CMK (cell line): ENCODE data around the gene OR52B2.

ENCODE experiments used
- DNase-seq: peaks from one replicate; pipeline ENCODE4 v3.0.0-alpha.2; 2010; ENCODE audit warnings: low read depth

Gene OR52B2

DNA sequence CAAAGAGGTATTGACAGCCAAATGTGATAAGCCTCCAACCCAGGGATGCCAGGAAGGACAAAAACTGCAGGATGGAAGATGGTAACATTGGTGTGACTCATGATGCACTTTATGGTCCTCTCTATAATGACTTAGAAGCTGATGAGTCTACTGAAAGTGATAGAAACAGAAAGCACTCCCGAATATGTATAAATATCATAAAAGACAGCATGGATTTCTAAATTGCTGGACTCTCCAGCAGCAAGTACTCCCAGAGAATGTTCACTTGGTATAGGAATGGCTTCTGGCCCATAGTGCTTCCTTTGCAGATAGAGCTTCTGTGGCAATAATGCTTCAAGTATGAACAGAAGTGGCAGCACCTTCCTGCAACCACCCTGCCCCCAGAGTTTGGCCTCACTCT is at the start of gene OR52B2:
TSS of gene OR52B2 (minus strand) at position 101 of the 400 bp plus-strand sequence. CDS start at position 101, 0 bp downstream.
- no peak for DNase-seq

GRCh38 chr11:6219359-6219758 is 49.2 kb upstream of the OR52B2 start:
- no peak for DNase-seq

DNA sequence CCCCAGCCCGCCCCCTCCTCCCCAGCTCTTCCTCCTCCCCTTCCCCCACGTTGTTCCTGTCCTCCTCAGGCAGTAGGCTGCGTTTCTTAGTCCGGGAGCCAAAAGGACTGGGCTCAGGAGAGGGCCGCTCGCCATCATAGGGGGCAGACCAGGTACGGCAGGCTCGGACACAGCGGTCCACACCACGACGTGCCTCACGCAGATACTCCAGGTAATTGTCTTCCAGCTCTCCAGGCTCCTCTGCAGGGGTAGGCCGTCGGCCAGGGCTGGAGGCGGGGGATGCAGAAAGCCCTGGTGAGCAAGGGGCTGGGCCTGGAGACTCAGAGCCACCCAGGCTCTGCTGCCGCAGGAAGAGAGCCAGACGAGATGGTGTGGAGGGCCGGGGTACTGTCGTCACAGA is 47.6 kb upstream of the OR52B2 start:
- no peak for DNase-seq

DNA sequence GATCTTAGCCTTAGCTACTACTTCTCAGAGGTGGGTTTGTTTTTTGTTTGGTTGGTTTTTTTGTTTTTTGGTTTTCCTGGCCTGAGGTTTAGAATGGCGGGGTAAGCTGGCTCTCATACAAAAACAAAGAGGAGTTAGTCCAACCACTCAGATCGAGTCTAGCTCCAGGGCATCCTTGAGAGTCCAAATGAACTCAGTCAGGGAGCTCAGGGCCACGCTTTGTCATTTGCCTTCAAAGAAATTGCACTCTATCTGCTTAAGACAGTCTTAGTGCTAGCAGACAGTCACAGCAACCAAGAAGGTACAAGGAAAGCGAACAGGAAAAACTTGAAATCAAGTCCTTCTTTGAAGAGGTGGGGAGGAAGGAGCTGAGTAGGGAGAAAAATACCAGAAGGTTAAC is 46.4 kb upstream of the OR52B2 start:
- no peak for DNase-seq

GRCh38 chr11:6214530-6214929 is 44.4 kb upstream of the OR52B2 start:
- no peak for DNase-seq

- DNase-seq: no peak
Measured at GRCh38 chr11:6210274-6210955, 40.3 kb upstream of the OR52B2 start.

DNA sequence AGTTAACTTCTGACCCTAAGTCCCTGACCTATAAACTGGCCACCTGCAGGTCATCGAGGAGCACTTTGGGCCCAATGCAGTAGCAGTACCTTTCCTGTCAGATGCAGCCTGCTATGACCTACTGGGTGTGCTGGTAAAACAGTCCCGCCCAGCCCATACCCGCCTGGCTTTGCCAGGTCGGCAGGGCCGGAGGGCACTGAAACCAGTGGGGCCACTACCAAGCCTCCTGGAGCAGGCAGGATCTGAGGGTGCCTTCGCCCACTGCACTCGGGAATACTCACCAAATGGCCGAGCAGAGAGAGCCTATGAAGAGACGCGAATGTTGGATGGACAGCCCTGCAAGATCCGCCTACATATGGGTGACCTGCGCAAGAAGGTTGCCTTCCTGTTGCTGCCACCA is 39.7 kb upstream of the OR52B2 start:
- no peak for DNase-seq

- DNase-seq: no peak
Measured at GRCh38 chr11:6206456-6207180, 36.5 kb upstream of the OR52B2 start.

GRCh38 chr11:6205366-6205765 is 35.2 kb upstream of the OR52B2 start, which contains the start of gene C11orf42:
Gene C11orf42, plus strand, starts transcription at chr11:6205557. Its CDS starts 59 bp downstream, at chr11:6205616.
- no peak for DNase-seq

DNA sequence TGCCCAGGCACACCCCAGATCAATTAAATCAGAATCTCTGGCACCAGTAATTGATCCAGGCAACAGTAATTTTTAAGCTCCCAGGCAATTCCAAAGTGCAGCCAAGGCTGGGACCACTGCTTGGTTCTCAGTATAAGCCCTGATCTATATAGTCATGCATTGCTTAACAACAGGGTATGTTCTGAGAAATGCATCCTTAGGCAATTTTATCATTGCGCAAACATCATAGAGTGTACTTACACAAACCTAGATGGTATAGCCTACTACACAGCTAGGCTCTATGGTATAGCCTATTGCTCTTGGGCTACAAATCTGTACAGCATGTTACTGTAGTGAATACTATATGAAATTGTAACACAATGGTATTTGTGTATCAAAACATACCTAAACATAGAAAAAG is 34.6 kb upstream of the OR52B2 start:
- no peak for DNase-seq

DNA sequence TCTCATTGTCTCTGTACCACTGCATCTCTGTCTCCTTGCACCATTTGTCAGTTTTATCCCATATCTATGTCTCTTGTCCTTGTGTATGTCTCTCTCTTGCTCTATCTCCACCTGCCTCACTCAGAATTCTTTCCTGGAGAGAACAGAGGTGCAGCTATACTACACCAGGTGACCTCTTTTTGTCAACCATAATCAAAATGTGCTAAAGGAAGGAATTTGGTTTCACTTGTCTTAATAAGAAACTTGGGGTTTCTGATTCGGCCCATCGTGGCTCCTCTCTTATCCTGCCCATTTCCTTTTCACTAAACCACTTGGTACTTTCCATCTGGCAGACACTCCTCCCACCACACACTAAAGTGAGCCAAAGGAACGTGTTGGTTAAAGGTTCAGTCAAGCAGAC is 33.2 kb upstream of the OR52B2 start:
- DNase-seq: no peak

- DNase-seq: no peak
Measured at GRCh38 chr11:6202041-6202440, 31.9 kb upstream of the OR52B2 start.

DNA sequence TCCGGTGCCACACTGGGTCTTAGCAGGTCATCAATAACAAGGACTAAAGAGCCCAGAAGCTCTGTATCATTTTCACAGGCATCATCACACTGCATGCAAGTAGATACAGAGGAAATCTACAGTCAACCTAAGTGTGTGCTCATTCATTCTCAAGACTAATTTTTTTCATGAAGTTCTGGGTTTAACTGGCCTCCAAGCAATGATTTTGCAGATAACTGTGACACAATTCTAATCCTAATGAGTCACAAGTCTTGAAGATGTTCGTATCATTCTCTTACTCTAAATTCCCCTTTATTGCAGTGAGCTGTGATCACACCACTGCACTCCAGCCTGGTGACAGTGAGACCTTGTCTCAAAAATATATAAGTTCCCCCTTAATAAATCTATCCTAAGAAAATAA is 31.4 kb upstream of the OR52B2 start:
- no peak for DNase-seq

- no peak for DNase-seq
Measured at GRCh38 chr11:6200975-6201374, 30.8 kb upstream of the OR52B2 start.

- no peak for DNase-seq
Measured at GRCh38 chr11:6199174-6199810, 29.2 kb upstream of the OR52B2 start, which contains the start of gene OR52W1. Gene OR52W1, plus strand, starts transcription at chr11:6199224. Its CDS starts 0 bp downstream, at chr11:6199224.

DNA sequence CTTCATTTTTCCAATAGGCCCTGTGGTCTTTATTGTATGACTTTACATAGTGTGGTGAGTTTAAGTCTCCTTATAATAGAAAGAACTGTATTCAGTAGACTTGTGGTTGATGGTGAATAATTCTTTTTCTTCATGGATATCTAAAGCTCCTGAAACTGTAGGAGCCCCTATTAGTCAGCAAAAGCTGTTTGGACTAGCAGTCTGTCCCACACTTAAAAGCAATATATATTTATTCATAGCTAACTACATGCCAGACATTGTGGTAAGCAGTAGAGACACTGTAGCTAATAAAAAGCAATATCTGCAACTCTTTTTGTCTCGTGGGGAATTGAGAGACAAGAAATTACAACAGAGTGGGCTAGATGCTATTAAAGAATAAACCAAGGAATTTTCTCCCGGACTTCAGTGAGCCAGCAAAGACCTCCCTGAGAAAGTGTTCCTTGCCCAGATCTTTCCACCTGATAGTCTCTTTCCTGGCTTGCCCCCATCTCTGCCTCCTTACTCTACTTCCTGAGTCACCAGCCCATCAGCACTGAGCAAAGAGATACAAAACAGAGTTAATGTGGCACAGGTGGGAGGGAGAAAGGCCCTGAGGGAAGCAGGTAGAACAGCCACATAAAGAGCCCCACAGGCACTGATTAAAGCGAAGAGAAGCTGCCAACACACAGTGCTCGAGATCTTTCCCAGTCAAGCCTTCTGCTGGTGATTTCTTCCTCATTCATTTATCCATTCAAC is 27.5 kb upstream of the OR52B2 start:
- no peak for DNase-seq

GRCh38 chr11:6196396-6196795 is 26.3 kb upstream of the OR52B2 start:
- DNase-seq: no peak

DNA sequence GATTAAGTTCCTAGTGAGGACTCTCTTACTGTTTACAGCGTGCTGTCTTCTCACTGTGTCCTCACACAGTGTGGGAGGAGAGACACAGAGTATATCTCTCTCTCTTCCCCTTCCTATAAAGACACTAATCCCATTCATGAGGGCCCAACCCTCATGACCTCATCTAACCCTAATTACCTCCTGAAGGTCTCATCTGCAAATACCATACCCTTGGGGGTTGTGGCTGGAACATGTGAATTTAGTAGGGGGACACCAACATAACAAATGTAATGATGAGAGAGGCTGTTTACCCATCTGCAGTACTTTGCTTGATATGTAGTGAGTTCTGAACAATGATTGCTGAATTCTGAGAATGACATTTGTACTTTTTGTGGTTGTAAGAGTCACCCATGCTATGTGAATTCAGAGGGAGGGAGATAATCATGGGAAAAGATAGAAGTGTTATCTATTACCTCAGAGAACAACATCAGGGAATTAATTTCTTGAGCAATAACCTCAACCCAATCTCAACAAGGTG is 24.0 kb upstream of the OR52B2 start:
- no peak for DNase-seq

- DNase-seq: no peak
Measured at GRCh38 chr11:6191742-6192141, 21.6 kb upstream of the OR52B2 start.

DNA sequence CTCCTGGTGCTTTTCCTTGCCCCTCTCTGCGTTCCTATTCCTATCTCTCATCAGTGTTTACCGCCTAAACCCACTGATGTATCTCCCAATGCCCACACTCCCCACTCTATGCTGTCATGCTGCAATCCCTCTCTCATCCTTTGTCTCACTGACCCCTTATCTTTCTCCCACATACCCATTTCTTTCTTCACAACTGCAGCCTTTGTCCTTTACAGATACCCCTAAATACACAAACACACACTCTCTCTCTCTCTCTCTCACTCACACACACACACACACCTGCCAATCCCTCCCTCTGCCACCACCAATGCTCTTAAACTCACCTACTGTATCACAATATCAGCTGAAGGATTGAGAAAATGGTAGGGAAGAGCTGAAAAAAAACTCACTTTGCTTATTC is 5.3 kb upstream of the OR52B2 start:
- DNase-seq: no peak

DNA sequence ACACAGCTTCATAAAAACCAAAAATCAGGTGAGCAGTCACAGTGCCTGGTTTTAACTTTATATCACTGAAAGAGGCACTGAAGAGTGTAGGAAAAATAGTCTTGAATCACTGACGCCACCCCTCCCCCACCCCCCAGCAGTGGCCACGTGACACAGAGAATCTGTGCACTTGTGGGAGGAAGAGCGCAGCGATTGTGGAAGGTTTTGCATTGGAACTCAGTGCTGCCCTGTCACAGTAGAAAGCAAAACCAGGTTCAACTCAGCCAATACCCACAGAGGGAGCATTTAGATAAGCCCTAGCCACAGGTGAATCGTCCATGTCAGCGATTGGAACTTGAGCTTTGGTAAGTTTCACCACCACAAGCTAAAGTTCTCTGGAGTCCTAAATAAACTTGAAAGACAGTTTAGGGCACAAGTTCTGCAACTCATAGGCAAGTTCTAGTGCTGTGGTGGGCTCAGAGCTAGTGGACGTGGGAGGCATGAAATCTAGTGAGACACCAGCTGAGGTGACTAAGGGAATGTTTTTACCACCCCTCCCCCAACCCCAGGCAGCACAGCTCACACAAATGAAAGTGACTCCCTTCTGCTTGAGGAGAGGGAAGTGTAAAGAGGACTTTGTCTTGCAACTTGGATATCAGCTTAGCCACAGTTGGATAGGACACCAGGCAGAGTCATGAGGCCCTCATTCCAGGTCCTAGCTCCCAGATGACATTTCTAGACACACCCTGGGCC is 13.3 kb downstream of the OR52B2 start:
- no peak for DNase-seq
